ENCODE data around the gene PMCH. TPM values are rescaled to one million over a fixed set of nuclear protein-coding genes. Genes with fewer than 3 reads are reported as not detected.

Gene PMCH
- total and polyA plus RNA-seq, 2 experiments from 2014 or later, result not detected

GRCh38 chr12:102227954-102228353 is 30.3 kb upstream of the PMCH start:
- no peaks in the 10 kb centered on the region for H3K9me2 ChIP-seq (ENCODE audit: insufficient read depth)
- no peaks in the 10 kb centered on the region for H3K4me1 ChIP-seq (ENCODE audit: insufficient read depth)
- no peaks in the 10 kb centered on the region for H3K36me3 ChIP-seq (ENCODE audit: low read depth)
- no peaks in the 10 kb centered on the region for H4K20me1 ChIP-seq (ENCODE audit: insufficient read depth)
- no peak for DNase-seq
- no peaks in the 10 kb centered on the region for H3F3A ChIP-seq (ENCODE audit: insufficient read depth)
- H3K79me2 ChIP-seq (ENCODE audit: insufficient read depth), result no peaks in the 10 kb centered on the region
- no peaks in the 10 kb centered on the region for H3K9me3 ChIP-seq (ENCODE audit: low read depth)
- in situ Hi-C loops (cut with MboI), result no loop called here
- TF ChIP-seq EZH2 (IDR thresholded peaks at IDR 0.05; ENCODE audit: insufficient read depth, poor library complexity, severe bottlenecking), result no peak
- no peak for TF ChIP-seq EZH2phosphoT487 (IDR thresholded peaks at IDR 0.05; ENCODE audit: insufficient read depth, low read depth)
- WGBS, 2 experiments (ENCODE audit: low coverage in 1 of 2, low lambda C conversion rate in 2 of 2, missing lambda C conversion rate in 2 of 2), result 46 to 60% methylated on average over 5 of the region's 5 CpGs
- H3K27me3 ChIP-seq (replicated peaks; ENCODE audit: insufficient read depth), result no peaks in the 10 kb centered on the region
- H2AFZ ChIP-seq, result no peak overlapping the region
- no peak overlapping the region for H3K4me2 ChIP-seq (ENCODE audit: unreplicated experiment)
- no peak overlapping the region for H3K9ac ChIP-seq
- no peak overlapping the region for H3K4me3 ChIP-seq
- no peak overlapping the region for H3K27ac ChIP-seq

- TF ChIP-seq EZH2phosphoT487 (IDR thresholded peaks at IDR 0.05; ENCODE audit: insufficient read depth, low read depth) (no peak), EZH2 (IDR thresholded peaks at IDR 0.05; ENCODE audit: insufficient read depth, poor library complexity, severe bottlenecking) (no peak)
- no peaks in the 10 kb centered on the region for H3K9me2 ChIP-seq (ENCODE audit: insufficient read depth)
- no peak overlapping the region for H3K27ac ChIP-seq
- no peaks in the 10 kb centered on the region for H3K4me1 ChIP-seq (ENCODE audit: insufficient read depth)
- no peaks in the 10 kb centered on the region for H3F3A ChIP-seq (ENCODE audit: insufficient read depth)
- no peak overlapping the region for H3K9ac ChIP-seq
- H3K9me3 ChIP-seq (ENCODE audit: low read depth), result no peaks in the 10 kb centered on the region
- H3K27me3 ChIP-seq (replicated peaks; ENCODE audit: insufficient read depth), result no peaks in the 10 kb centered on the region
- no peaks in the 10 kb centered on the region for H3K36me3 ChIP-seq (ENCODE audit: low read depth)
- H2AFZ ChIP-seq, result no peak overlapping the region
- in situ Hi-C loops (cut with MboI), result no loop called here
- no peak overlapping the region for H3K4me2 ChIP-seq (ENCODE audit: unreplicated experiment)
- H3K4me3 ChIP-seq, result no peak overlapping the region
- H3K79me2 ChIP-seq (ENCODE audit: insufficient read depth), result no peaks in the 10 kb centered on the region
- DNase-seq, result no peak
- H4K20me1 ChIP-seq (ENCODE audit: insufficient read depth), result no peaks in the 10 kb centered on the region
Observed at GRCh38 chr12:102220736-102221135, 23.1 kb upstream of the PMCH start.

GRCh38 chr12:102215992-102216691 is 18.5 kb upstream of the PMCH start:
- Histone ChIP-seq H3K4me3 (no peak overlapping the region), H3K27me3 (replicated peaks; ENCODE audit: insufficient read depth) (no peaks in the 10 kb centered on the region), H3K4me1 (ENCODE audit: insufficient read depth) (no peaks in the 10 kb centered on the region), H3F3A (ENCODE audit: insufficient read depth) (no peaks in the 10 kb centered on the region), H3K36me3 (ENCODE audit: low read depth) (no peaks in the 10 kb centered on the region), H3K4me2 (ENCODE audit: unreplicated experiment) (no peak overlapping the region), H3K79me2 (ENCODE audit: insufficient read depth) (no peaks in the 10 kb centered on the region), H3K9me3 (ENCODE audit: low read depth) (no peaks in the 10 kb centered on the region), H3K9me2 (ENCODE audit: insufficient read depth) (no peaks in the 10 kb centered on the region), H3K27ac (no peak overlapping the region), H2AFZ (no peak overlapping the region), H4K20me1 (ENCODE audit: insufficient read depth) (no peaks in the 10 kb centered on the region), H3K9ac (no peak overlapping the region)
- TF ChIP-seq EZH2phosphoT487 (IDR thresholded peaks at IDR 0.05; ENCODE audit: insufficient read depth, low read depth) (no peak), EZH2 (IDR thresholded peaks at IDR 0.05; ENCODE audit: insufficient read depth, poor library complexity, severe bottlenecking) (no peak)
- in situ Hi-C loops (cut with MboI), result no loop called here
- 87 to 90% methylated on average over 5 of the region's 5 CpGs for WGBS, 2 experiments (ENCODE audit: low coverage in 1 of 2, low lambda C conversion rate in 2 of 2, missing lambda C conversion rate in 2 of 2)
- DNase-seq, result peak; percentile 59

DNA sequence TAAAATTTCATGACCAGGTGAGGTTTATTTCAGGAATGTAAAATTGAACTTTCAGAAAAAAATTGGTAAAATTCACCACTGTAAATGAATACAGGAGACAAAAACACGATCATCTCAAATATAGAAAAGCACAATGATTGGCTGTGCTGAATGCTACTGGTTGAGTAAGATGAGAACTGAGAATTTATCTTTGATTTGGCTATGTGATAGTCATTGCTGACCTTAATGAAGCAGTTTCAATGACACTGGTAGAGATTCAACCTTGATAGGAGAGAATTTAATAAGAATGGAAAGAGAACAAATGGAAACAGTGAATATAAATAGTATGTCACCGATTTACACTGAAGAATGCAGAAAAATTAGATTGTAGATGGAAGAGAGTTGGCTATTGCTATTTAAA is 6.4 kb upstream of the PMCH start:
- Histone ChIP-seq H3K27ac (no peak overlapping the region), H3K9me3 (ENCODE audit: low read depth) (peaks cover 4% of the 10 kb centered on the region), H2AFZ (no peak overlapping the region), H3F3A (ENCODE audit: insufficient read depth) (no peaks in the 10 kb centered on the region), H3K4me1 (ENCODE audit: insufficient read depth) (no peaks in the 10 kb centered on the region), H3K27me3 (replicated peaks; ENCODE audit: insufficient read depth) (no peaks in the 10 kb centered on the region), H3K4me3 (no peak overlapping the region), H4K20me1 (ENCODE audit: insufficient read depth) (no peaks in the 10 kb centered on the region), H3K9me2 (ENCODE audit: insufficient read depth) (no peaks in the 10 kb centered on the region), H3K79me2 (ENCODE audit: insufficient read depth) (no peaks in the 10 kb centered on the region), H3K4me2 (ENCODE audit: unreplicated experiment) (no peak overlapping the region), H3K36me3 (ENCODE audit: low read depth) (no peaks in the 10 kb centered on the region), H3K9ac (no peak overlapping the region)
- DNase-seq, result no peak
- TF ChIP-seq EZH2 (IDR thresholded peaks at IDR 0.05; ENCODE audit: insufficient read depth, poor library complexity, severe bottlenecking) (no peak), EZH2phosphoT487 (IDR thresholded peaks at IDR 0.05; ENCODE audit: insufficient read depth, low read depth) (no peak)
- WGBS, 2 experiments (ENCODE audit: low coverage in 1 of 2, low lambda C conversion rate in 2 of 2, missing lambda C conversion rate in 2 of 2), result 93 to 97% methylated on average over 2 of the region's 2 CpGs
- in situ Hi-C loops (cut with MboI), result no loop called here

GRCh38 chr12:102202556-102202955 is 4.9 kb upstream of the PMCH start:
- no peak overlapping the region for H3K9ac ChIP-seq
- no peaks in the 10 kb centered on the region for H3K79me2 ChIP-seq (ENCODE audit: insufficient read depth)
- no peak for DNase-seq
- no peaks in the 10 kb centered on the region for H3K9me3 ChIP-seq (ENCODE audit: low read depth)
- 95 to 96% methylated on average over 4 of the region's 4 CpGs for WGBS, 2 experiments (ENCODE audit: low coverage in 1 of 2, low lambda C conversion rate in 2 of 2, missing lambda C conversion rate in 2 of 2)
- no peaks in the 10 kb centered on the region for H3K27me3 ChIP-seq (replicated peaks; ENCODE audit: insufficient read depth)
- H3K9me2 ChIP-seq (ENCODE audit: insufficient read depth), result no peaks in the 10 kb centered on the region
- H3K27ac ChIP-seq, result no peak overlapping the region
- no peaks in the 10 kb centered on the region for H3F3A ChIP-seq (ENCODE audit: insufficient read depth)
- in situ Hi-C loops (cut with MboI), result no loop called here
- H3K4me1 ChIP-seq (ENCODE audit: insufficient read depth), result 0 out of 2 replicates have a peak, but pooled peaks cover 6% of the 10 kb centered on the region
- no peaks in the 10 kb centered on the region for H3K36me3 ChIP-seq (ENCODE audit: low read depth)
- TF ChIP-seq EZH2phosphoT487 (IDR thresholded peaks at IDR 0.05; ENCODE audit: insufficient read depth, low read depth), result no peak
- TF ChIP-seq EZH2 (IDR thresholded peaks at IDR 0.05; ENCODE audit: insufficient read depth, poor library complexity, severe bottlenecking), result no peak
- H3K4me2 ChIP-seq (ENCODE audit: unreplicated experiment), result no peak overlapping the region
- H4K20me1 ChIP-seq (ENCODE audit: insufficient read depth), result no peaks in the 10 kb centered on the region
- no peak overlapping the region for H2AFZ ChIP-seq
- H3K4me3 ChIP-seq, result no peak overlapping the region
